ENCODE measurements around the gene GPRIN3.
A peak's percentile ranks its signal among the peaks of the same experiment; 100 is the strongest.

The GPRIN3 gene

DNA sequence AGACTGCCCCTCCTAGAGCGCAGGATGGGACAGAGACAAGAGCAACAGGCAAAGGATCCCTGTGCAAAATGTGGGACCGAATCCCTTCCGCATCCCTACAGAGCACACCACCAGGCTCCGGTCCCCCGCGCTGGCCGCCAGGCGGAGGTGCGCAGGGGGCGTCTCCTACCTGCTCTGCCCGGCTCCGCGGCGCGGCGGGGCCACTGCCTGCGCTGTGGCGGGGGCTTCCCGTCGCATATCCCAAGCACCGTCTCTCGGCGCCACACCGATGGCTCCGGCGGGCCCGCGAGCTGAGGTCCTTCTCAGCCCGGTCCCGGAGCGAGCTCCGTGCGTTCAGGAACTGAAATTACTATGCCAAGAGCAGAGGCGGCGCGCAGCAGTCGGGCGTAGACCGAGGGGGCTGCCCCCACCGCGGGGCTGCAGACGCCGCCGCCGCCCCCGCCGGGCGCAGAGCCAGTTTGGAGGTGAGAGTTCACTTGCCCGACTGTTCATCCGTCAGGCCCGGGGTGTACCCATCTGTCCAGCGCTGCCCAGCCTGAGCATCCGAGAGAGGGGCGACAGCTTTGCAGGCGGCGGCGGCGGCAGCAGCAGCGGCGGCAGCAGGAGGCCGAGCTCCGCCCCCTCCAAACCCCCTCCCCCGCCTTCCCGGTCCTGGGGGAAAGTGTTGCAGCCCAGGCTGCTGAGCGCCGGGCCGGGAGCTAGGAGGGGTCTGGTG is at the start of gene GPRIN3:
Gene GPRIN3, minus strand, starts transcription at position 355 of the 715 bp plus-strand sequence. CDS start 57,690 bp downstream, outside the sequence.
- peak; percentile 22 for DNase-seq (ENCODE audit: low read depth, low spot score)

DNA sequence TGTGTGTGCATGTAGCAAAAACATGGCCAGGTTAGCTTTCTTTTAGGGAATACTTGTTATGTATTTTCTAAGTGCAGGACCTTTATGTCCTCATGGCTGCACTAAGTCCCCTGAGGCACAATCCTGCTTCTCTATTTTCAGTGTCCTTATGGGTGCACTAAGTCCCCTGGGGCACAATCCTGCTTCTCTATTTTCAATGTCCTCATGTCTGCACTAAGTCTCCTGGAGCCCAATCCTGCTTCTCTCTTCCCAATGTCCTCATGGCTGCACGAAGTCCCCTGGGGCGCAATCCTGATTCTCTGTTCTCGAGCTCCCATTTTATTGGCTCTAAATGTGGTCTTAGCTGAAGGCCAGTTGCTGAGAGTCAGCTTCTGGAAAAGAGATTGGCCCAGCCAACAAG is 49.7 kb upstream of the GPRIN3 start:
- DNase-seq (ENCODE audit: low read depth, low spot score), result no peak

DNA sequence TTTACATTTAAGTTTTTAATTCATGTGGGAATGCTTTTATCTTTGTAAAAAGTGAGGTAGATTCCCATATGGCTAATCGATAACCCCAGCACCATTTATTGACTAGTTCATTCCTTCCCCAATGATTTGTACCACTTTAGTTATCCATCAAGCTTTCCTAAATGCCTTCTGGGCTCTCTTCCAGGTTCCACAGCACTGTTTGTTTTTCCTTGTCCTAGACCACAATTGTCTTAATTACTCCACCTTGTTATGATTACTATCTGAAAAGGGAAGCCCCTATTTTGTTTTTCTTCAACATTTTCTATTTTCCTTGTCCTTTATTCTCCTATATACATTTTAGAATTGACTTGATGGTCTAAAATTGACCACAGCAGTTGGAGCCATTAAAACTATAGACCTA is 48.5 kb upstream of the GPRIN3 start:
- no peak for DNase-seq (ENCODE audit: low read depth, low spot score)

DNA sequence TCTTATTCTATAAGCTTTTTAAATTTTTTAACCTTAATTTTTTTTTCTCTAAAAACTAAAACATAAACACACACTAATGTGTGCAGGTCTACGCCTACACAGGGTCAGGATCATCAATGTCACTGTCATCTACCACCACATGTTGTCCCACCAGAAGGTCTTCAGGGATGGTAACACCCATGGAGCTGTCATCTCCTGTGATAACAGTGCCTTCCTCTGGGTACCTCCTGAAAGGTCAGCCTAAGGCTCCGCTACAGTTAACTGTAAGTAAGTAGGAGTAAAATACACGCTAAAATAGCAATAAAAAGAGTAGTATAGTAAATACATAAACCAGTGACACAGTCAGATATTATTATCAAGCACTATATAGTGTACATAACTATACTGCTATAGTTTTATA is 45.9 kb upstream of the GPRIN3 start:
- DNase-seq (ENCODE audit: low read depth, low spot score), result no peak

DNA sequence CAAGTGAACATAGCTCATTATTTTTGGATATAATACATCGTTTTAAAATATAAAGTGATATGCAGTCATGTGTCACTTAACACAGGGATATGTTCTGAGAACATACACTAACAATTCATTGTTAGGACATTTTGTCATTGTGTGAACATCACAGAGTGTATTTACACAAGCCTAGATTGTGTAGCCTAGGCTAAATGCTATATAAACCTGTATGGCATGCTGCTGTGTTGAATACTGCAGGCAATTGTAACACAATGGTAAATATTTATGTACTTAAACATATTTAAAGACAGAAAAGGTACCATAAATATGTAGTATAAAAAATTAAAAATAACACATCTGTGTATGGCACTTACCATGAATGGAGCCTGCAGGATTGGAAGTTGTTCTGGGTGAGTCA is 44.9 kb upstream of the GPRIN3 start:
- no peak for DNase-seq (ENCODE audit: low read depth, low spot score)

DNA sequence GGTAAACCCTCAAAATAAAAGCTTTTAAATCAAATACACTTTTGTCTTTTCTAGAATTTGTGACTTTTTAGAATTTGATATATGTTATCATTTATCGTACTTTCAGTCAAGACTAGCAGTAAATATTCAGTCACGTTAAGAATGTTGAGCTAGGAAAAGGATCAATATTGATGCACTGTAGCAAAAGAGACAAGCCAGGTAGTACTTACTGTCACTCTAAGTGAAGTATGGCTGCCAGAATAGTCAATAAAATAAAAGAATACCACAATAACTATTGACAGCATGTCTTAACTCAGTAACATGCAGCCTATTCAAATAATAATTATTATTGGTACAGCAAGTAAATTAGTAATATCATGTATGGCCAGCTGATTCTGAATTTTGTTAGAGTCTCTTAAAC is 43.6 kb upstream of the GPRIN3 start:
- DNase-seq (ENCODE audit: low read depth, low spot score), result no peak

DNA sequence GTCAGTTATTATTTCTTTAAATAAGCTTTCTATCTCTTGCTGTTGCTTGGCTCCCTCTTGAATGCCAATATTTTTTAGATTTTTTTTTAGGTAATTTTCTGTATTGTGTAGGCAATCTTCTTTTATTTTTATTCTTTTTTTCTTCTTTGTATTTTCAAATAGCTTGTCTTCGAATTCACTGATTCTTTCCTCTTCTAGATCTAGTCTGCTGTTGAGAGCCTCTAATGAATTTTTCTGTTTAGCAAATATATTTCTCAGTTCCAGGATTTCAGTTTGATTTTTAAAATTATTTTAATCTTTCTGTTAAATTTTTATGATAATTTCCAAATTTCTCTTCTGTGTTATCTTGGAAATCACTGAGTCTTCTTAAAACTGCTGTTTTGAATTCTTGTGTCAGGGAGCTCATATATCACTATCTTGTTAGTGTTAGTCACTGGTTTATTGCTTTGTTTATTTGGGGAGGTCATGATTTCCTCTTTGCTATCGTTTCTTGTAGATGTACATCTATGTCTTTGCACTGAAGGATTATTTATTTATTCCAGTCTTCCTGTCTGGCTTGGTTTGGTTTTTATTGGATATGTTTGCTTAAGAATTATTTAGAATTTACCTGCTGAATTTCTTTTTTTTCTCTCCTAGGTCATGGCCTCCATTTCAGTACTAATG is 39.9 kb upstream of the GPRIN3 start:
- no peak for DNase-seq (ENCODE audit: low read depth, low spot score)

DNA sequence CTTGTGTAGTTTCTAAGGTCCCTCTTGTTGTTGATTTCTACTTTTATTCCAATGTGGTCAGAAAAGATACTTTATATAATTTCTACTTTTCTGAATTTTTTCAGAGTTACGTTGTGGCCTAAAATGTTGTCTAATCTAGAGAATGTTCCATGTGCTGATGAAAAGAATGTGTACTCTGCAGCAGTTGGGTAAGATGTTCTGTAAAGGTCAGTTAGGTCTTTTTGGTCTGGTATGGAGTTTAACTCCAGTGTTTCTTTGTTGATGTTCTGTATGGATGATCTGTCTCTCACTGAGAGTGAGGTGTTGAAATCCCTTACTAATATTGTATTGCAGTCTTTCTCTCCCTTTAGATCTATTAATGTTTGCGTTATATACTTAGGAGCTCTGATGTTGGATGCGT is 37.0 kb upstream of the GPRIN3 start:
- no peak for DNase-seq (ENCODE audit: low read depth, low spot score)

DNA sequence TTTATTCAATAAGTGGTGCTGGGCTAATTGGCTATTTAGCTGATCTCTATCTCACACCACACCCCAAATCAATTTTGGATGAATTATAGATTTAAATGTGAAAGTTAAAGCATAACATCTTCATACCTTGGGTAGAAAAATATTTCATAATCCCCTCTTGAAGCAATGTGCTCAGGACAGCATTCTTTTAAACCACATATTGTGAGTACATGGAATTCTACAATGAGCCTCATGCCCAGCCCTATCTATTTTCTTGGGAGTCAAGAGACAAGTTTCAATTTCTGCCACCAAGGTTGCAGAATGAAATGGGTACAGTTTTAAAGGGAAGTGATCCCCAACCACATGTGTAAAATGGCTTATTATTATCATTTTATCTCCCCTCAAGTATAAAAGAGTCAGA is 30.6 kb upstream of the GPRIN3 start:
- no peak for DNase-seq (ENCODE audit: low read depth, low spot score)

DNA sequence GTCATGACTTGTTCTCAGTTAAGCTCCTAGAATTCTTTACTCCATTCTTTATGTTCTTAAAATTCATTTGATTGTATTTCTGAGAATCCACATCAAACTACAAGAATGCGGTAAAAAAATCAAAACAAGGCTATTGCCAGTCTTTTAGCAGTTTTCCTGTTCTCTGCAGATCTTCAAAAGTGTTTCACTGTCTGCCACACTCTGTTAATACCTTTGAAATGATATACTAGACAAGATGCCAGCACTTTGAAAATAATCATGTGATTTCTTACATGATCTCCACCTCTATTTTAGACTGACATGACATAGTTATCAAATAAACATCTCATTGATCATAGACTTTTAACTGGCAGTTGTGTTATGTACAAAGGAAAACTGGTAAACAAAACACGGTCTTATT is 30.1 kb upstream of the GPRIN3 start:
- DNase-seq (ENCODE audit: low read depth, low spot score), result no peak

DNA sequence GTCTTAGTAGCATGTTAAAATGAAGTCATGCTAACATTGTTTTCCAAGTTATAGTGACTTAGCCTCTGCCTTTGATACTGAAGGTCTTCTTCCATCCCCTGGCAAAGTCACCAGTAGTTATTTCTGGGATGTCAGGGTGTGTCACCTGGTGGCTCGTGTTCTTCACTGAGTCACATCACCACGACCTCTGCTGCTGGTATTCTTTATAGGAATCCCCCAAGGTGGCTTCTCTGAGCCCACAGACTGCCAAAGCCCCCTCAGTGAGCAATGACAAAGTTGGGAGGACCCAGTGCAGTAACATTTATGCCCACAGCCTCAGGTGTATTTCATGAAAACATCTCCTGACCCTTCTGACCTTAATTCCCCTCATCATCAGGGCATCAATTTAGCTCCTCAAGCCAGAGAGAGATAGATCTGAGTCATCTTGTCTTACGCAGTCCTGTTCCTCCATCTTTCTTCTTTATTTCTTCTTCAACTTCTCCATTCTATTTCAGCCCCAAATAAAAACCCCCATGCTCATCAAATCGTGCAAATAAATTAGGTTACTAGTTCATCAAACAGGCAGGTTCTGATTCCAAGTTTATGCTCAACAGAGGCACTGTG is 29.3 kb upstream of the GPRIN3 start:
- no peak for DNase-seq (ENCODE audit: low read depth, low spot score)

DNA sequence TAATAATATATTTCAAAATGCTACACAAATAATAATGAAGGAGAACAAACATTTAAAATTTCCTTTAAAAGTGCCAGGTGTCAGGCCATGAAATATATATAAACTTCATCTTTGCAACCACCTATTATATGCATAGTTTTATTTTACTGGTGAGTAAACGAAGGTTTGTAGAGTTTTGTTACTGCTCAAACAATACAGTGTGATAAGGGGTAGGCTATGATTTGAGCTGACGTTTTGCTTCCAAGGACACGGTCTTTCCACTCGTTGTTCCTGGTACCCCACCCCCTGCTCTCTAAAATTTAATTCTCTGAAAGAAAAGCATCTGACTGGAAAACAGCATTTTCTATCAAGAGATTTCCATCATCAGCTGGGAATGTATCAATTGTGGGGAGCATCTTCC is 27.2 kb upstream of the GPRIN3 start:
- DNase-seq (ENCODE audit: low read depth, low spot score), result no peak

DNA sequence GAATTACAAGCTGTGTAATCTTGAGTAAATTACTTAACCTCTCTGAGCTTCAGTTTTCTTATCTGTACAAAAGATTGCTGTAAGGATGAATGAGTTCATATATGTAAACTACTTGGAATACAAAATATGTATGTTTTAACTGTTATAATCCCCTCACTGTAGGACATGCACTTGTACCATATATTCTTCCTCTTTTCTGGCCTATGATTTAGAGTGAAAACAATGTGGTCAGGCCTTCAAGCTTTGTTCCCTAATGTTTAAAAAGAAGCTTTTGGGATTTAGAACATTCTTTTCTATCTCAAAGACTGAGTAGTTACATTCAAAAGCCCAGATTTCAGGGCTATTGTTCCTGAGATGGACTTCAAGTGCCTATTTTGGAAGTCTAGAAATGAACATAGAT is 26.7 kb upstream of the GPRIN3 start:
- no peak for DNase-seq (ENCODE audit: low read depth, low spot score)

DNA sequence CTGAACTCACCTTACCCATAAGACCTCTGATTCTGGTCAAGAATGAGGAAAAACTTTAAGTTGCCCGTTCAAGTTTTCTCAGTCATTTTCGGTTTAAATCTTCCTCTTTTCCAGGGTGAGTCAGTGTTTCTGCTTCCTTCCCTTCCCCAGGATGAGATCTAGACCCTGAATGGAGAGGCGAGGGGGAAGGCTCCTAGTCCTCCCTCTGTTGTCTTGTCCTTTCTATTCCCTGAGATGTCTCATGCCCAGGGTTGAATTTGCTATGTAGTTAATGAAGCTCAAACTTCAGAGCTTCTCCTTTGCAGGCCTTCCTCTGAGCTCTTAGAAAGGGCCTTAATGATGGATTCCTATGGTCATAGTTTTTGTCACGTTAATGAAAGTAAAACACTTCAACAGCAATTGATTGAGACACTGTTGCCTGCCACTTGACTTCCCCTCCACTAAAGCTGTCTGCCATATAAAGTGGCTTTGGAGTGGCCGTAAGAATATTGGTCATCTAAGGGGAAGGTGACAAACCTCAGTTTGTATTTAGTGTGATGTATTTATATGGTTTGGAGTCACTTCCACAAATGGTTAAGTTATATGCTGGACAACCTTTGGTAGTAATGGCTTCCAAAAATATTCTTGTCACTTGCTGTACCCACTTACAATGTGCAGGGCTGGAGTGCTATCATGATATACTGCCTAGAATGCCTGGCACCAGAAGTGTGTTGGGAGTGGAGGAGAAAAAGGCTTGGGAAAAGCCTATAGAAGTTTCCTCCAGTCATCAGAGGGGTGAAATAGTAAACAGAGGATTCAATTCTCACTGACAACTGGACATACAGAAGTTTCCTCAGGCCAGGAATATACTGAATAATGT is 24.3 kb upstream of the GPRIN3 start:
- DNase-seq (ENCODE audit: low read depth, low spot score), result no peak

DNA sequence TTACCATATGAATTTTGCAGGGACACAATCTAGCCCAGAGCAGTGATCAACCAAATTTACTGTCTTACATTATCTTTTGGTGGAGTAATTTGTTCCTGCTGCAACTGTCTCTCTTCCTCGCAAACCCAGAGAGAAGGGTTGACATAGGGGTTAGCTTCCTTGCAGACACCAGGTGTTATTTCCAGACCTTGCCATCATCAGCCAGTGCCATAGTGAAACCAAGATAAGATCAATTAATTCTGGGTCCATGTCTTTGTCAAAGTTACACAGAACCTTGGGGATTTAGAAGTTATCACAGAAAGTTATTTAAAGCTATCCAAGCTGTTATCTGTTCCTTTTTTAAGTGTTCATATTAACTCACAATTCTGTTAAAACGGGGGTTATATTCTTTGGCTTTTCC is 23.6 kb upstream of the GPRIN3 start:
- no peak for DNase-seq (ENCODE audit: low read depth, low spot score)

DNA sequence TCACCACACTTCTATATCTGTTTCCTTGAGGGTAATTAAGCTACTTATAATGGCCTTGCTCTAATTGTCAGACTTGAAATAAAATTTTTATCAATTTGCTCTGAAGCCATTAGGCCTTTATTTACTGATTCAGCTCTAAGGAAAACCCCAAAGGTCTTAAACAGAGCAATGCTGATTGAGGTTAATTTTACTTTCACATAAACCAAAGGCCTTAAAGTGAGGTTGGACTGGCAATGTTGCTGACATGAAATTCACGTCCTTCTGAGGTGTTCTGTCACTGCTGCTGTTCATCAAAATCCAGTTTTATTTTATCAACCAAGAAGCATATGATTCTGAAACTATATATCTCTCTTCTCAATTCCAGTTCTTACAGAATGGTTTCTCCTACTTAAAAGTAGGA is 21.7 kb upstream of the GPRIN3 start:
- DNase-seq (ENCODE audit: low read depth, low spot score), result no peak

DNA sequence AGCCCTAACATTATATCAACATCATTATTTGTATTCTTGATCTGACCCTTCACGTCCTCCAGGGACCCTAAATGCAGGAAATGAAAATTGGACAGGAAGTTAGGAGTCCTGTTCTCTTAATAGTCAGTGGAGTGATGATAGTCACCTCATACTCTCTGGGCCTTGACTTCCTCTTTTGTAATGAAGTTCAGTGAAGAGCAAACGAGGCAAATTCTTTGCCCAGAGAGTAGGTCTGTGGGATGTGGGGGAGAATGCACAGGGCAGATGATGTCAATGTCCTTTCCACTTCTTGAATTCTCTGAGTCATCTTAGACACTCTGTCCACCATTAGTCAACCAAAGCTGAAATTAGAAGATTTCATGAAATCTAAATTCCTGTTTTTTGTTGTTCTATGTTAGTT is 17.1 kb upstream of the GPRIN3 start:
- no peak for DNase-seq (ENCODE audit: low read depth, low spot score)

DNA sequence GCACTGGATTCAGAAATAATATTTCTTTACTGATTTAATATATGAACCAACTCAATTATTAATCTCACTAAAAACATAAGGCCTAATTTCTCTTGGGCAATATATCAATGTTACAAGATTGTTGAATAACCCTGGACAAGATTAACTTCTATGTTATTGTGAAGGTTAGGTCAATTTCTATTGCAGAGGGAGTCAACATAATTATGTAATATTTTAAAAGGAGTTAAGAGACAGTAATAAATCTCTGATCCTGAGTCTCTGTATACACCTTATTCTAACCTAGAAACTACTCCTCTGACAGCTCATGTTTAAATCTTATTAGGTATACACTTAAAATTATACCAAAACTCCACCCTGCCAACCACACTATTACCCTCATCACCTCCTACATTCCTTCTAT is 15.1 kb upstream of the GPRIN3 start:
- no peak for DNase-seq (ENCODE audit: low read depth, low spot score)

DNA sequence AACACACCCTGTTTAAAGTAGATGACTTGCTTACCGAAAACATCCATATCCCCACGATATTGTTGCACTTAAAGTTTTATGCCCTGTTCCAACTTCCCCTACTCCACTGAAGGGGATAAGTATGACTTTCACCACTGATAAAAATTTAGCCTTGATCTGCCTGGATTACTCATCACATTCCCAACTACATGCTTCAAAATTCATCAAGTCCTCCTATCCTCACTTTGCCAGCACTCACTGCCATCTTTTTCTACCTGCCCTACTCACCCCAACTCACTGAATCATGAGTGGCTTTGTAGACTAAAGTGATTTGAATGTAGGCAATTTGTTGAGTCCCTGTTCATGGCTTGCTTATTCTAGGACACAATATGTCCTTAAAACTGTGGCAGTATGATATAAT is 12.2 kb upstream of the GPRIN3 start:
- no peak for DNase-seq (ENCODE audit: low read depth, low spot score)

DNA sequence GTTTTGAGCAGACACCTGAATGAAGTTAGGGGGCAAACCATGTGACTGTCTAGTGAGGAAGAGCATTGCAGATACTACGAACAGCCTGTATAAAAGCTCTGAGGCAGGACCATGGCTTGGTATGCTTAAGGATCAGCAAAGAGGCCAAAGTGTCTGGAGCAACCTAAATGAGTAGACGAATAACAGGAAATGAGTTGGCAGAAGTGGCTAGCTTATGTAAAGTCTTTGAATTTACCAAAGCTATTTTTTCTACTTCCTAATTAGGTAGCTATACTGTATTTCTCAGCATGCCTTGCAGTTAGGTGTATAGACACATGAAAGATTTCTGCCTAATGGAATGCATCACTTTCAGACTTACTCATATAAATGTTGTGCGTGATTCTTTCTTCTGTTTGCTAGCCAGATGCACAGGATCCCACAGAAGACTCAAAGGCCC is 9.3 kb upstream of the GPRIN3 start:
- no peak for DNase-seq (ENCODE audit: low read depth, low spot score)

DNA sequence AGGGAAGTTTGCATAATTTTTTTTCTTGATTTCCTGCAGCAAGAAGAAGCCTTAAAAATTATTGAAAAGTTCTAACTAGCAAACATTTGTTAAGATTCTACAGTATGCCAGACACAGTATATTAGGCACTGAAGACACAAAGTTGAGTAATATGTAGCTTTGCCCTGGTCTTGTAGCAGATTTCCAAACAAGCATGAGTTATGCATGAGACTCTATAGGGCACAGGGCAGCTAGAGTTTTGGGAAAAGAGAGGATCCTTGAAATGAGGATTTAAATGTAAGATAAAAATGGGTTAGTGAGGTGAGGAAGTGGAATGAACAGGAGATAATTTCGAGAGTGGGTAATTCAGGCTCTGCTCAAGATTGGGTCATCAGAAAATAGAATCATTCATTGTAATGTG is 8.6 kb upstream of the GPRIN3 start:
- no peak for DNase-seq (ENCODE audit: low read depth, low spot score)

DNA sequence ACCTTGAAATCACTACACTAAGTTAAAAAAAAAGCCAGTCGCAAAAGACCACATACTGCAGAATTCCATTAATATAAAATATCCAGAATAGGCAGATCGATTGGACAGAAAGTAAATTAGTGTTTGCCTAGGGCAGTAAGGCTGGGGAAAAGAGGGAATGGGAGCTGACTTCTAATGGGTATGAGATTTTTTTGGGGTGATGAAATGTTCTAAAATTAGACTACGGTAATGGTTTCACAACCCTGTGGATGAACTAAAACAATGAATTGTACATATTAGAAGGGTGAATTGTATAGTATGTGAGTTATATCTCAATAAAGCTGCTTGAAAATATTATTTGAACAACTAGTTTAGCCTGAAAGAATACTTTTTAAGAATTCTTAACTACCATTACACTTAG is 6.7 kb upstream of the GPRIN3 start:
- no peak for DNase-seq (ENCODE audit: low read depth, low spot score)
